ENCODE data around the gene SDCBP2.

The SDCBP2 gene

GRCh38 chr20:1320902-1321653 lies 7.9 kb downstream of the SDCBP2 start:
- H3K4me3 ChIP-seq (ENCODE audit: control insufficient read depth, low read depth, low read length) = no peak overlapping the region
- no peak for TF ChIP-seq CTCF (IDR thresholded peaks at IDR 0.05; ENCODE audit: control insufficient read depth, insufficient read depth, low read depth, low read length, missing control alignments)
- DNase-seq (ENCODE audit: low read depth) = no peak

GRCh38 chr20:1320016-1320415 lies 8.9 kb downstream of the SDCBP2 start:
- TF ChIP-seq CTCF (IDR thresholded peaks at IDR 0.05; ENCODE audit: control insufficient read depth, insufficient read depth, low read depth, low read length, missing control alignments) = no peak
- DNase-seq (ENCODE audit: low read depth) = no peak
- no peak overlapping the region for H3K4me3 ChIP-seq (ENCODE audit: control insufficient read depth, low read depth, low read length)

GRCh38 chr20:1319462-1319861 lies 9.5 kb downstream of the SDCBP2 start:
- H3K4me3 ChIP-seq (ENCODE audit: control insufficient read depth, low read depth, low read length) = no peak overlapping the region
- no peak for DNase-seq (ENCODE audit: low read depth)
- TF ChIP-seq CTCF (IDR thresholded peaks at IDR 0.05; ENCODE audit: control insufficient read depth, insufficient read depth, low read depth, low read length, missing control alignments) = no peak

- H3K4me3 ChIP-seq (ENCODE audit: control insufficient read depth, low read depth, low read length) = no peak overlapping the region
- no peak for DNase-seq (ENCODE audit: low read depth)
- no peak for TF ChIP-seq CTCF (IDR thresholded peaks at IDR 0.05; ENCODE audit: control insufficient read depth, insufficient read depth, low read depth, low read length, missing control alignments)
Measured at GRCh38 chr20:1319051-1319450, 9.9 kb downstream of the SDCBP2 start.

GRCh38 chr20:1317545-1318255 lies 11.2 kb downstream of the SDCBP2 start:
- DNase-seq (ENCODE audit: low read depth) = no peak
- TF ChIP-seq CTCF (IDR thresholded peaks at IDR 0.05; ENCODE audit: control insufficient read depth, insufficient read depth, low read depth, low read length, missing control alignments) = no peak
- H3K4me3 ChIP-seq (ENCODE audit: control insufficient read depth, low read depth, low read length) = no peak overlapping the region

- H3K4me3 ChIP-seq (ENCODE audit: control insufficient read depth, low read depth, low read length) = no peak overlapping the region
- DNase-seq (ENCODE audit: low read depth) = no peak
- no peak for TF ChIP-seq CTCF (IDR thresholded peaks at IDR 0.05; ENCODE audit: control insufficient read depth, insufficient read depth, low read depth, low read length, missing control alignments)
Measured at GRCh38 chr20:1315804-1316203, 13.1 kb downstream of the SDCBP2 start.
